Measurements from ENCODE around the gene HAPSTR1.

The HAPSTR1 gene

DNA sequence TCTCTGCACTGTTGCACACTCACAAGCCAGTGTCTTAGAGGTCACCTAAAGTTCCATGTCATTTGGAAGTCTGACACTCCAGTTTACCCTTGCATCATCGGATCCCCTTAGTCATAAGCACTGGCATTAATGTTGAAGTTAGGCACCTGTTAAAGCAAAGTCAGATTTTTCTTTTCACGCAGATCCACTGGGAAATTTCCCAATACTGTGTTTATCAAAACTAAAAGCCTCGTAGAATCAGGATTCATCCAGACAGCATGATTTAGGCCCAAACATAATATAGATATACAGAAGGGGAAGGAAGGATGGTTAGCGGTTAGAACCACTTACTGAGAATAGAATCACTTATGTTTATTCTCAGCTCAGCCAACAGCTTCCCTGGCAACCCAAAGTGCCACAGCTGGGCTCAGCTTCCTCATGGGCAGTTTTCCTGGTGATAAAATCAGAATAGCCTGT, 30.1 kb upstream of the HAPSTR1 start:
- peak overlapping the region; percentile 4 for H3K27ac ChIP-seq
- no peaks in the 10 kb centered on the region for H3K36me3 ChIP-seq
- H3K9me3 ChIP-seq: no peaks in the 10 kb centered on the region
- H3K27me3 ChIP-seq: peaks cover 19% of the 10 kb centered on the region
- TF ChIP-seq, protein P1, sequence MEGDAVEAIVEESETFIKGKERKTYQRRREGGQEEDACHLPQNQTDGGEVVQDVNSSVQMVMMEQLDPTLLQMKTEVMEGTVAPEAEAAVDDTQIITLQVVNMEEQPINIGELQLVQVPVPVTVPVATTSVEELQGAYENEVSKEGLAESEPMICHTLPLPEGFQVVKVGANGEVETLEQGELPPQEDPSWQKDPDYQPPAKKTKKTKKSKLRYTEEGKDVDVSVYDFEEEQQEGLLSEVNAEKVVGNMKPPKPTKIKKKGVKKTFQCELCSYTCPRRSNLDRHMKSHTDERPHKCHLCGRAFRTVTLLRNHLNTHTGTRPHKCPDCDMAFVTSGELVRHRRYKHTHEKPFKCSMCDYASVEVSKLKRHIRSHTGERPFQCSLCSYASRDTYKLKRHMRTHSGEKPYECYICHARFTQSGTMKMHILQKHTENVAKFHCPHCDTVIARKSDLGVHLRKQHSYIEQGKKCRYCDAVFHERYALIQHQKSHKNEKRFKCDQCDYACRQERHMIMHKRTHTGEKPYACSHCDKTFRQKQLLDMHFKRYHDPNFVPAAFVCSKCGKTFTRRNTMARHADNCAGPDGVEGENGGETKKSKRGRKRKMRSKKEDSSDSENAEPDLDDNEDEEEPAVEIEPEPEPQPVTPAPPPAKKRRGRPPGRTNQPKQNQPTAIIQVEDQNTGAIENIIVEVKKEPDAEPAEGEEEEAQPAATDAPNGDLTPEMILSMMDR (IDR thresholded peaks at IDR 0.05): no peak
- H3K4me3 ChIP-seq (ENCODE audit: low read depth in 1 of 2, low read length in 1 of 2): no peak overlapping the region
- peaks cover 5 to 6% of the 10 kb centered on the region in 2 experiments for H3K4me1 ChIP-seq (ENCODE audit: control insufficient read depth in 1 of 2, insufficient read depth in 1 of 2, low read depth in 1 of 2, low read length in 1 of 2)

DNA sequence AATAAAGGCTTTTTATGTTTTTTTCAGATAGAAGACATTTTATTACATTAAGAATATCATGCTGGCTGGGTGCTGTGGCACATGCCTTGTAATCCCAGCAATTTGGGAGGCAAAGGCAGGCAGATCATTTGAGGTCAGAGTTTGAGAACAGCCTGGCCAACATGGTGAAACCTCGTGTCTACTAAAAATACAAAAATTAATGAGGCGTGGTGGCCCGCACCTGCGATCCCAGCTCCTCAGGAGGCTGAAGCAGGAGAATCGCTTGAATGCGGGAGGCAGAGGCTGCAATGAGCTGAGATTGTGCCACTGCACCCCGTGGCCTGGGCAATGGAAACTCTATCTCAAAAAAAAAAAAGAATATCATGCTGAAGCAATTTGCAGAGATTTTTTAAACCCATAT, 29.1 kb upstream of the HAPSTR1 start:
- peaks cover 5 to 6% of the 10 kb centered on the region in 2 experiments for H3K4me1 ChIP-seq (ENCODE audit: control insufficient read depth in 1 of 2, insufficient read depth in 1 of 2, low read depth in 1 of 2, low read length in 1 of 2)
- TF ChIP-seq, protein P1 (IDR thresholded peaks at IDR 0.05): no peak
- H3K4me3 ChIP-seq (ENCODE audit: low read depth in 1 of 2, low read length in 1 of 2): no peak overlapping the region
- H3K27ac ChIP-seq: no peak overlapping the region
- H3K9me3 ChIP-seq: no peaks in the 10 kb centered on the region
- H3K36me3 ChIP-seq: no peaks in the 10 kb centered on the region
- H3K27me3 ChIP-seq: peaks cover 19% of the 10 kb centered on the region

DNA sequence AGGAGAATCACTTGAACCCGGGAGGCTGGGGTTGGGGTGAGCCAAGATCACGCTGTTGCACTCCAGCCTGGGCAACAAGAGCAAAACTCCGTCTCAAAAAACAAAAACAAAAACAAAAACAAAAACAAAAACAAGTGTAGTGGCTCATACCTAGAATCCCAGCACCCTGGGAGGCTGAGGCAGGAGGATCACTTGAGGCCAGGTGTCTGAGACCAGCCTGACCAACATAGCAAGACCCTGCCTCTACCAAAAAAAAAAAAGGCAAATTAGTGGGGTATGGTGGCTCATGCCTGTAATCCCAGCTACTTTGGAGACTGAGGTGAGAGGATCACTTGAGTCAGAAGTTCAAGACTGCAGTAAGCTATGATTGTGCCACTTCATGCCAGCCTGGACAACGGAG, 26.4 kb upstream of the HAPSTR1 start:
- TF ChIP-seq, protein P1 (IDR thresholded peaks at IDR 0.05): no peak
- no peak overlapping the region for H3K4me3 ChIP-seq (ENCODE audit: low read depth in 1 of 2, low read length in 1 of 2)
- H3K4me1 ChIP-seq (ENCODE audit: control insufficient read depth in 1 of 2, insufficient read depth in 1 of 2, low read depth in 1 of 2, low read length in 1 of 2): peaks cover 5 to 6% of the 10 kb centered on the region in 2 experiments
- no peaks in the 10 kb centered on the region for H3K9me3 ChIP-seq
- H3K36me3 ChIP-seq: no peaks in the 10 kb centered on the region
- peaks cover 19% of the 10 kb centered on the region for H3K27me3 ChIP-seq
- H3K27ac ChIP-seq: no peak overlapping the region

DNA sequence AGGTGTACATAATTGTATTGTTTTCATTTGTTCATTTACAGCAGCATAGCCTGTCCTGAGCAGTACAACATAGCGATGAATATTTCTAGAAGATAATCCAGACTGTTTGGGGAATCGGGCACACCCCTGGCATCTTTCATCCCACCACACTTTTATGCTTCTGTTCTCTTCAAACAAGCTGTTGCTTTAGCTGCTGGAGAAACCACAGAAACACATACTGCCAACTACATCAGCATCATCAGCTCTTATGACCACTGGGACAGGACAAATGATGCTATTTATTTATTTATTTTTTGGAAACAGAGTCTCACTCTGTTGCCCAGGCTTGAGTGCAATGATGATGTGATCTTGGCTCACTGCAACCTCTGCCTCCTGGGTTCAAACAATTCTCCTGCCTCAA, 22.6 kb upstream of the HAPSTR1 start:
- TF ChIP-seq, protein P1 (IDR thresholded peaks at IDR 0.05): no peak

DNA sequence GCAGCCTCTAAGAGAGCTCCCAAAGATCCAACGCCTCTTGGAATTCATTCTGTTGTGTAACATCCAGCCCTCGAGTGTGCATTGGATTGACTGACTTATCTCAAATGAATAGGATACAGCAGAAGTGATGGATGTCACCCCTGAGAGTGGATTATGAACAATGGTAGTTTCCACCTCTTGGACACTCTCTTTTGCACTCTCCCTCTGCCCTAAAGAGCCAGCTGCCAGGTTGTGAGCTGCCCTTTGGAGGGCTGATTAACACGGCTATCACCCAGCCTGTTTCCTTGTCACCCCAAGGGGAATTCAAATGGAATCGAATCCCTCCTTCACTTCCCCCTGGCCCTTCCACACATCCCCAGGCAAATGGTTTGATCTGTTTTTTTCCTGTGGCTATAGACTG, 21.2 kb upstream of the HAPSTR1 start:
- Histone ChIP-seq H3K4me3 (ENCODE audit: low read depth in 1 of 2, low read length in 1 of 2) (no peak overlapping the region), H3K4me1 (ENCODE audit: control insufficient read depth in 1 of 2, insufficient read depth in 1 of 2, low read depth in 1 of 2, low read length in 1 of 2) (peaks cover 5 to 9% of the 10 kb centered on the region in 2 experiments), H3K9me3 (no peaks in the 10 kb centered on the region), H3K27me3 (no peaks in the 10 kb centered on the region), H3K27ac (no peak overlapping the region), H3K36me3 (no peaks in the 10 kb centered on the region)
- TF ChIP-seq, protein P1 (IDR thresholded peaks at IDR 0.05): no peak

More for the DNA sequence above, 22.6 kb upstream of the HAPSTR1 start:
- Histone ChIP-seq H3K4me3 (ENCODE audit: low read depth in 1 of 2, low read length in 1 of 2) (no peak overlapping the region), H3K27ac (no peak overlapping the region), H3K36me3 (no peaks in the 10 kb centered on the region), H3K4me1 (ENCODE audit: control insufficient read depth in 1 of 2, insufficient read depth in 1 of 2, low read depth in 1 of 2, low read length in 1 of 2) (peaks cover 5 to 9% of the 10 kb centered on the region in 2 experiments), H3K9me3 (no peaks in the 10 kb centered on the region), H3K27me3 (no peaks in the 10 kb centered on the region)

DNA sequence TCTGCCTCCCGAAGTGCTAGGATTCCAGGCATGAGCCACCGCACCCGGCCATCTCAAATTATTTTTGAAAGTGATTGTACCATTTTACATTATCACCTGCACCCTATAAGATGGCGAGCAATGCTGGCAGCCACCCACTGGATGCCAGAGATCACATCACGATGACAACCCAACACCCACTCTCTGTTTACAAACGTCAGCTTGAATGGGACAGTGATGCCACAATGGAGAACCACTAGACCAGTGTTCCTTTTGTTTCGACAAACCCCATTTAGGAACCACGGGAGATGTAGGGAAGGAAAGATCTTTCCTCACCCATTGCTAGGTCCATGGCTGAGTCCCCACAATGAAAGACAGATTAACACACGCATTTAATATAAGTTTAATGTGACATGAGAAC, 20.1 kb upstream of the HAPSTR1 start:
- peaks cover 5 to 11% of the 10 kb centered on the region in 2 experiments for H3K4me1 ChIP-seq (ENCODE audit: control insufficient read depth in 1 of 2, insufficient read depth in 1 of 2, low read depth in 1 of 2, low read length in 1 of 2)
- H3K4me3 ChIP-seq (ENCODE audit: low read depth in 1 of 2, low read length in 1 of 2): no peak overlapping the region
- no peaks in the 10 kb centered on the region for H3K27me3 ChIP-seq
- H3K27ac ChIP-seq: no peak overlapping the region
- no peaks in the 10 kb centered on the region for H3K9me3 ChIP-seq
- TF ChIP-seq, protein P1 (IDR thresholded peaks at IDR 0.05): no peak
- H3K36me3 ChIP-seq: no peaks in the 10 kb centered on the region

Data from neutrophil (primary cell).